ENCODE measurements around the gene IRF5. TPM values are rescaled to one million over a fixed set of nuclear protein-coding genes. Genes with fewer than 3 reads are reported as not detected.

Gene IRF5
- polyA plus RNA-seq, 1 donor (not counting 4 experiments of a cell fraction or from before 2014, with no cell fraction given) = 0.88 TPM

GRCh38 chr7:128968624-128969023, 30.9 kb downstream of the IRF5 start:
- H3K4me3 ChIP-seq (ENCODE audit: control insufficient read depth in 2 of 3, extremely low read depth in 1 of 3, insufficient read depth in 2 of 3, low read depth in 1 of 3, low read length in 3 of 3) = no peak overlapping the region
- DNase-seq (ENCODE audit: low read depth, low spot score) (no peak), FAIRE-seq (no peak)
- no peak overlapping the region for H3K4me2 ChIP-seq (ENCODE audit: control insufficient read depth, extremely low read depth, insufficient read depth, low read depth, low read length)
- no peaks in the 10 kb centered on the region for H3K79me2 ChIP-seq (ENCODE audit: control insufficient read depth, insufficient read depth, low read length)
- no peak overlapping the region for H2AFZ ChIP-seq (ENCODE audit: control insufficient read depth, low read length)
- dilution Hi-C loops (cut with MboI; ENCODE audit: extremely low pct_ligation_motif_present, low sequenced_read_pairs) = no loop called here
- no peaks in the 10 kb centered on the region for H3K9me3 ChIP-seq (ENCODE audit: control insufficient read depth, low read depth, low read length)
- peaks cover 2% of the 10 kb centered on the region for H3K4me1 ChIP-seq (ENCODE audit: control insufficient read depth, extremely low read depth, insufficient read depth, low read length)
- H3K27ac ChIP-seq (ENCODE audit: control insufficient read depth, insufficient read depth, low read length) = no peak overlapping the region
- H4K20me1 ChIP-seq (ENCODE audit: control insufficient read depth, extremely low read depth, insufficient read depth, low read length) = no peaks in the 10 kb centered on the region
- H3K36me3 ChIP-seq (ENCODE audit: control insufficient read depth in 2 of 2, extremely low read depth in 1 of 2, insufficient read depth in 2 of 2, low read length in 2 of 2) = peaks cover 19 to 30% of the 10 kb centered on the region in 2 experiments
- H3K27me3 ChIP-seq (ENCODE audit: control insufficient read depth, extremely low read depth, insufficient read depth, low read length) = no peaks in the 10 kb centered on the region
- no peaks in the 10 kb centered on the region for H3K9me1 ChIP-seq (ENCODE audit: control insufficient read depth, extremely low read depth, insufficient read depth, low read length)
- TF ChIP-seq EZH2 (IDR thresholded peaks at IDR 0.05; ENCODE audit: low read length) = no peak
- no peak for TF ChIP-seq CTCF (optimal IDR thresholded peaks at IDR 0.05 in 1 of 3, IDR thresholded peaks at IDR 0.05 in 1 of 3, conservative IDR thresholded peaks at IDR 0.05 in 1 of 3; ENCODE audit: extremely low read depth in 1 of 3, insufficient read depth in 2 of 3, low read length in 3 of 3)
- H3K9ac ChIP-seq (ENCODE audit: control insufficient read depth, extremely low read depth, insufficient read depth, low read length) = no peak overlapping the region

DNA sequence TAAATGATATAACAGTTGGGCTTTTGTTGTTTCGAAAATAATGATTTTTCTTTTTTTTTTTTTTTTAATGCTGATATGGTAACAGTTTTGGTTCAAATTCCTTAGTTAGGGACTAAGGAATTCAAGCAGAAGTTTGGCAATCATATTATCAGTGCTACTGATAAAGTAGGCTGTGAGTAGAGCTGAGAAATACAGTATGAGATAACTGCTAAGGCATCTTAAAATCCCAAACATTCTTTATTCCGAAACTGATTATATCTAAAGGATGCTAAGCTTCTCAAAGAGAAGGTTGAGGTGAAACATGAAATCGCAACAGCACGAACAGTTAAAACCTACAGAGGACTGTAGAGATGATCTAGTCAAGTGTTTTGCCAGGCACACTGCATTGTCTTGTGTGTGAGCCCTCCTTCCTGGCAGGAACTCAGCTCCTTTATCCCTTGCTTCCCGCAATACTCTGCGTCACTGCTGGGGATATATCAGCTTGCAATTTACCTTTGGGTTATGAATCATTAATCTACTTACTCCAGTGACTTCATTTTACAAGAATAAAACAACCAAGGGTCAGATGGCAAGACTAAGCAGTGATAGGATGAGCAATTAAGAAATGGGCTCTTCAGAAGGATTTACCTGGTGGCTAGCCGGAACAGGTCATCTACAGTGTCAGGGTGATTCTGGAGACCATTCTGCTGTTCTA, 36.7 kb downstream of the IRF5 start:
- no peak overlapping the region for H3K27ac ChIP-seq (ENCODE audit: control insufficient read depth, insufficient read depth, low read length)
- H3K9me3 ChIP-seq (ENCODE audit: control insufficient read depth, low read depth, low read length) = no peaks in the 10 kb centered on the region
- no peaks in the 10 kb centered on the region for H4K20me1 ChIP-seq (ENCODE audit: control insufficient read depth, extremely low read depth, insufficient read depth, low read length)
- DNase-seq (ENCODE audit: low read depth, low spot score) (no peak), FAIRE-seq (no peak)
- H3K9me1 ChIP-seq (ENCODE audit: control insufficient read depth, extremely low read depth, insufficient read depth, low read length) = no peaks in the 10 kb centered on the region
- TF ChIP-seq CTCF (optimal IDR thresholded peaks at IDR 0.05 in 1 of 3, IDR thresholded peaks at IDR 0.05 in 1 of 3, conservative IDR thresholded peaks at IDR 0.05 in 1 of 3; ENCODE audit: extremely low read depth in 1 of 3, insufficient read depth in 2 of 3, low read length in 3 of 3) (no peak), EZH2 (IDR thresholded peaks at IDR 0.05; ENCODE audit: low read length) (no peak)
- H3K9ac ChIP-seq (ENCODE audit: control insufficient read depth, extremely low read depth, insufficient read depth, low read length) = no peak overlapping the region
- peaks cover 29 to 38% of the 10 kb centered on the region in 2 experiments for H3K36me3 ChIP-seq (ENCODE audit: control insufficient read depth in 2 of 2, extremely low read depth in 1 of 2, insufficient read depth in 2 of 2, low read length in 2 of 2)
- no peak overlapping the region for H3K4me2 ChIP-seq (ENCODE audit: control insufficient read depth, extremely low read depth, insufficient read depth, low read depth, low read length)
- H3K79me2 ChIP-seq (ENCODE audit: control insufficient read depth, insufficient read depth, low read length) = no peaks in the 10 kb centered on the region
- H3K4me3 ChIP-seq (ENCODE audit: control insufficient read depth in 2 of 3, extremely low read depth in 1 of 3, insufficient read depth in 2 of 3, low read depth in 1 of 3, low read length in 3 of 3) = no peak overlapping the region
- H3K4me1 ChIP-seq (ENCODE audit: control insufficient read depth, extremely low read depth, insufficient read depth, low read length) = no peaks in the 10 kb centered on the region
- no peak overlapping the region for H2AFZ ChIP-seq (ENCODE audit: control insufficient read depth, low read length)
- dilution Hi-C loops (cut with MboI; ENCODE audit: extremely low pct_ligation_motif_present, low sequenced_read_pairs) = no loop called here
- H3K27me3 ChIP-seq (ENCODE audit: control insufficient read depth, extremely low read depth, insufficient read depth, low read length) = no peaks in the 10 kb centered on the region
